CD4-positive, alpha-beta T cell treated with Interleukin-15 for 1 hour (primary cell): ENCODE measurements around the gene R3HDM2.

Experiments
- DNase-seq: peaks from one replicate; pipeline ENCODE4 v3.0.0-alpha.2; 2020

The R3HDM2 gene

GRCh38 chr12:57261428-57261865 is 169.4 kb downstream of the R3HDM2 start:
- DNase-seq, result no peak

- no peak for DNase-seq
These were observed 170.5 kb downstream of the R3HDM2 start for GRCh38 chr12:57260366-57260765.

DNA sequence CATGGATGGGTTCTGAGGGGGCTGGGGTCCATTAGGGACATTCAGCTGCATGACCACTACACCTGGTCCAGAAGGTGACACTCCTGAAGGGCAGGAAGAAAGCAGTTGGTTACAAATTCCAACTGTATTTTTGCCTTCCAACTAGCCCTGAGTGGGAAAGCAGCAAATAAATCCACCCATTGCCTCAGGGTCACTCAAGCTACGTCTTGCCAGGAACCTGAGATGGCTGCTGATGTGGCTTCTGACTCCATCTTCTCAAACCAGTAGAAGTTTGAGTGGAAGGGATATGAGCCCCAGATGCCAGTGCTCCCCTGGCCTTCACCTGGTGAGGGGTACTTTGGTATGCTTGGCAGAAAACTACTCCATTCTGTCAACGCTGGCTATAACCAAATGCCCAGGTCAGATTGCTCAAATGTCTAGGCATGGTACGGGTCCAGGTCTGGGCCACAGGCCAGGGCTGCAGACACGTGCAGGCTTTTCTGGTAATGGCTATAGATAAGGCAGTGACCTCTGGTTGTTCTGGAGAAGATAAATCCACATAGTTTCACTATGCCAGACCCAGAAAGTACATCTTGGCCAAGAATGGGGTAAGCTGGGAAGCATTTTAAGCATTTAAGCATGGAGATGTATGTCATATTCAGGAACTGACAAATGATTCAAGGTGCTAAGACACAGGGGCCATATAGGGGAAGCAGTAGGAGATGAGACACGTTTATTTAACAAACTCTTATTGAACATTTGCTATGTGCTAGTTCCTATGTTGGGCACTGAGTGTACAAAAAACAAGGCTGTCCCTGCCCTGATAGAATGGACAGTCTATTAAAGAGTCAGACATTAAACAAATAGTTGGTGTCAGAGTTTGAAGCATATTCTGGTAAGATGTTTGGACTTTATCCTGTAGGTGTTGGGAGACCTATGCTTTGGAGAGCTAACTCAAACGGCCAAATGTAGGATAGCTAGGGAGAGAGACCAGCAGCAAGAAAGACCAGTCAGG is 171.6 kb downstream of the R3HDM2 start:
- DNase-seq, result no peak

DNA sequence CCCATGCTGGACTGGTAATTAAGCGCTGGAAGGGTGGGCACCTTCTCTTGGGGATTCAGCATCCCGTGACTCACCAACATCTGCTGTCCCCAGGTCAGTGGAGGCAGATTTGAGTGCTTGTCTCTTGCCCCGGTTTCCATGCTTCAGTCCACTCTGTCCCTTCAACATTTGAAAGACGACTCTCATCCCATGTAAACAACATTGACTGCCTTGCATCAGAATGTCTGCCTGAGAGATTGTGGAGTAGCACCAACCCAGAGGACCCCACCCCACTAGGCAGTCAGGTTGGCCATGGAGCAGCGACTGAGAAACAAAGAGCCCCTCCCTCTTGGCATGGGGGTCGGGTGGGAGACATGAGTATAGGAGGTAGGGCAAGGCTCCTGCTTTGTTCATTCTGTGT is 174.9 kb downstream of the R3HDM2 start:
- DNase-seq, result no peak

DNA sequence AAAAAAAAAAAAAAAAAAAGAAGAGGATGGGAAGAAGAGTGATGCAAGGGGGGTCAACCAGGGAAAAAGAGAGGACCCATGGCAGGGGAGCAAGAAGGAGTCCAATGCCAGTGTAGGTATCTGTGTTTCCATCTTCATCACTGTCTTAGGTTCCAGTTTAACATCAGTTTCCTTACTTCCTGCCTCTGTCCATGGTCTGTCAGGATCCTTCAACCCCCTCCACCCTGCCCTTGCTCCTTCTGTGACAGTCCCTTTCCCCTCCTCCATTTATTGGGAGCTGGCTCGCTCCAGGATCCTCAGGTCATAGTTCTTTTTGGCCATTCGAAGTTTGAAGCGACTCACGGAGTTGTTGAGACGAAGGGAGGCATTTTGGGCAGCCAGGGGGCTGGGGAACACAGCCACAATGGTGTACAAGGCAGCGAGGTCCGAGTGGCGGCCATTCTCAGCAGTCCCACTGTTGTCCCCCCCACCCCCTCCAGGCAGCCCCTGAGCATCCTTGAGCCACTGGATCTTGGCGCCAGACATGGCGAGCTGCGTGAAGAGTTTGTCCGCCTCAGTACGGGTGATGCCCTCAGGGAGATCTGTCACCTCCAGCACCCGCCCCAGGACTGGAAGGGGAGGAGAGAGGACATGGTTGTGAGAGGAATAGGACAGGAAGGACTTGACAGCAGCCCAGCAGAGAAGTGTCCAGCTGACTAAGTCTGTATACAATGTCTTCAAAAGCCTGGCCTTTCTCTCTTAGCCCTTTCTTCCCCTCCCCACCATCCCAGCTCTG is 176.2 kb downstream of the R3HDM2 start:
- no peak for DNase-seq

DNA sequence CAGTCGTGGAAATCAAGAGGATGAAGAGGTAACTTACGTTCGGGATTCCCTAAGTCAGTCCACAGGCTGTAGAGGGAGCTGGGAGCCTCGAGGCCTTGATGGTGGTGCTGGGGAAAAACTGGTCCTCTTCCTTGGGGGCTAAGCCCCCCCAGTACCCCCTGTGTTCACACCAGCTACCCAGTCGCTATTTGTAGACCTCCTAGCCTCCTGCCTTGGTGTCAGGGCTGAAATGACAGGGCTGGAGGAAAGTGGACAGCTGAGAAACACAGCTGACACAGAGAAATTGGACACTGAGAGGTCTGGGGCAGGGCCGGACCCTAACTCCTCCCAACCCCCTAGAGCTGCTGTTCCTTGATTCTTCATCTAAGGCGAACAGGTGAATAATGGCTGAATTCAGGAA is 179.9 kb downstream of the R3HDM2 start, which contains the start of gene STAC3:
Gene STAC3 (minus strand): TSS at position 232 of the 400 bp plus-strand sequence. CDS start 1,551 bp downstream, outside the sequence.
- DNase-seq, result no peak

DNA sequence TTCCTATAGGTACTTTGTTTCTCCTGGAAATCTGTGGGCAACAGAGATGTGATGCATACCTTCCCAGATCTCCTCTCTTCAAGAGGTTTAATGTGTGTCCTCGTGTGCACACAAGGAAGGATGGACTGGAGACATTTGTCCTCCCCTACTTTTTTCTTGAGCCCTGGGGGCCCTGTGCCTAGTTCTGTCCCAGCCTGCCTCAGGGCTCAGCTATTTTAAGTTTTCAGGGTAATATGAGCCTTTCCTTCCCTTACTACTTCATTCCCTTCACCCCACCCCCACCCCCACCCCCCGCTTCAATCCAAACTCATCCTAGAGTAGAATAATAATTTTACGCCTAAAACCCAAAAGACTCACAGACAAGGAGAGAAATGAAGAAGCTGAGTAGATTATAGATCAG is 180.3 kb downstream of the R3HDM2 start:
- no peak for DNase-seq

- no peak for DNase-seq
These were observed 181.7 kb downstream of the R3HDM2 start for GRCh38 chr12:57248934-57249742.

DNA sequence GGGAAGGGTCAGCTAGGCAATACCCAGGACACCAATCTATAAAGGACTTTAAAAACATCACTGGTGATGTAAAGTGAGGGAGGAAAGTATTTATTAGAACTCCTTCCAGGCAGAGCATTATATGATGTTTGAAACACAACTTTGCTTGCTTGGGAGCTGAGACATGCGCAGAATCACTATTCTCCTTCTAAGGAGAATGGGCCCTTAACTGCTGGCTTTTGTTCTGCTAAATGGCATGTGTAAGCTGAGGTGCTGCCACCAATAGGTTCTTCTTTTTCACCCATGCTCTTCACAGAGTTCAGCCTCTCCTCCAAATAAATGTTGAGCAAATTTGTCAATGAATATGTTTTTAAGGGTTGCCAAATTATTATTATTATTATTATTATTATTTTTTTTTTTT is 183.8 kb downstream of the R3HDM2 start:
- DNase-seq, result no peak

- DNase-seq, result no peak
These were observed 186.5 kb downstream of the R3HDM2 start for GRCh38 chr12:57244312-57244696.

GRCh38 chr12:57243521-57244311 is 187.1 kb downstream of the R3HDM2 start:
- DNase-seq, result peak; percentile 71

GRCh38 chr12:57242691-57243454 is 188.0 kb downstream of the R3HDM2 start:
- DNase-seq, result peak; percentile 54

- DNase-seq, result no peak
These were observed 188.5 kb downstream of the R3HDM2 start for GRCh38 chr12:57242329-57242690.

- DNase-seq, result no peak
These were observed 189.2 kb downstream of the R3HDM2 start for GRCh38 chr12:57241402-57242310.

GRCh38 chr12:57240926-57241401 is 189.9 kb downstream of the R3HDM2 start:
- DNase-seq, result no peak

DNA sequence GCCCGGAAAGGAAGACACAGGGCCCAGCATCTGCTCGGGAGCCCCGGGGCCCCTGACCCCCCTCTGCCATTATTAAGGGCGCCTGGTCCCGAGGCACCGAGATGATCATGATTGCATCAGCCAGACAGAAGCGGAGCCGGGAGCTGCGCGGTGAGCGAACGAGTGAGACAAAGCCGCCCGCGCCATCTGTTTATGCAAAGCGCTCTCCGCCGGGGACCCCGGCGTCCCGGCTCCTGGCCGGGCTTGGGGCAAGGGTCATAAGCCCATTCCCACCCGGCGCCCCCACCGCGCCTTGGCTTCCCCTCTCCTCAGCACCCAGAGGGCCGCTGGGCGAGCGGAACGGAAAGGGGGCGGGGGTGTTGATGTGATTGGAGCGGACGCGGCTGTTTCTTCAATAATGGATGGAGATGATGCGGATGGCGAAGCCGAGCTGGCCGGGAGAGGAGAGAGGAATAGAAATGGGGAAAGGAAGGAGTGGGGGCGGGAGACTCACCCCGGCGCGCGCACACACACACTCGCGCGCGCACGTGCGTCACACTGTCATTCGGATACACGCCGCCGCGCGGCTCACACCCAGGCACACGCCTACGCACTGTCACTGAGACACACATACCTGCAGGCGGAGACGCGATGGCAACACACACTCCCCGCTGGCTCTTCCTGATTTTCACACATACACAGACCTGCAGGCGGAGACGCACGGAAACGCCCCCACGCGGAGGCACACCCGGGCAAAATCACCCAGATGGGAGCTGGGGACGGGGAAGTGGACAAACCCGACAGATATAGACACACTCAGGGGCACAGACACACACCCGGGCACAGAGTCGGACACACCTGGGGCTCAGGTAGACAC is 190.5 kb downstream of the R3HDM2 start:
- peak; percentile 82 for DNase-seq

- no peak for DNase-seq
These were observed 191.2 kb downstream of the R3HDM2 start for GRCh38 chr12:57239587-57240065.

- peak; percentile 84 for DNase-seq
These were observed 191.8 kb downstream of the R3HDM2 start for GRCh38 chr12:57238854-57239554.
